Tibial nerve (tissue), 4 donors: ENCODE data around the gene FMN2. TPM values are rescaled to one million over a fixed set of nuclear protein-coding genes. Genes with fewer than 3 reads are reported as not detected.

Experiments used
- DNase-seq, 2 donors: peaks; one replicate each; pipeline ENCODE4 v3.0.0-alpha.2; 2019; ENCODE audit warnings: low spot score in 2 of 2
- H3K27ac ChIP-seq, 4 donors: fragments of 200-600 bp; sonication (generic) in 3 of 4; one replicate each; pipeline ENCODE4 v1.5.1; 2017 to 2019; ENCODE audit warnings: mild to moderate bottlenecking in 1 of 4
- H3K27me3 ChIP-seq, 2 donors: fragments of 200-600 bp; sonication (generic) in 1 of 2; one replicate each; pipeline versions ENCODE4 v1.5.1 to v1.6.0; 2017 to 2019
- H3K36me3 ChIP-seq, 3 donors: fragments of 200-600 bp; sonication (generic); one replicate each; pipeline ENCODE4 v1.5.1; 2018 to 2019
- H3K4me1 ChIP-seq, 4 donors: fragments of 200-600 bp; sonication (generic) in 3 of 4; one replicate each; pipeline ENCODE4 v1.5.1; 2017 to 2019
- H3K4me3 ChIP-seq, 4 donors: fragments of 200-600 bp; sonication (generic) in 3 of 4; one replicate each; pipeline ENCODE4 v1.5.1; 2017 to 2019; ENCODE audit warnings: mild to moderate bottlenecking in 1 of 4, moderate library complexity in 1 of 4
- H3K9me3 ChIP-seq, 4 donors: fragments of 200-600 bp; sonication (generic) in 3 of 4; one replicate each; pipeline ENCODE4 v1.5.1; 2017 to 2019
- CTCF ChIP-seq, 5 experiments: fragments of 200-600 bp in 3 of 5; fragments of 450-650 bp in 2 of 5; sonication (generic) in 3 of 5; IDR thresholded peaks; one replicate each; pipeline ENCODE4 v1.5.1; 2016 to 2019; ENCODE audit warnings: antibody characterized with exemption in 5 of 5, mild to moderate bottlenecking in 3 of 5, moderate library complexity in 2 of 5
- EP300 ChIP-seq, 2 donors: sonication (generic); formaldehyde crosslinking; IDR thresholded peaks; one replicate each; pipeline ENCODE4 v1.6.1; 2017; ENCODE audit warnings: antibody characterized with exemption in 2 of 2, mild to moderate bottlenecking in 1 of 2
- POLR2A ChIP-seq, 2 donors: fragments of 450-650 bp; IDR thresholded peaks; one replicate each; pipeline ENCODE4 v1.6.1; 2017; ENCODE audit warnings: antibody characterized with exemption in 2 of 2, mild to moderate bottlenecking in 2 of 2, moderate library complexity in 2 of 2
- WGBS, 2 donors: methylation state at CpG; one replicate each; pipeline ENCODE4 v1.1.5; 2018; 5-methylcytosine and 5-hydroxymethylcytosine counted together
- total RNA-seq, 4 donors: library from RNA; depleted of rRNA; stranded (reverse); fragments of >200 nt; gene quantifications; one replicate each; pipeline ENCODE4 v1.1.0, GENCODE V29; 2016

Gene FMN2
- total RNA-seq, 4 donors from 2014 or later, result 16.7 to 24.9 (median 24.4) TPM

GRCh38 chr1:240466509-240466908 is 374.8 kb downstream of the FMN2 start:
- H3K27me3 ChIP-seq, result no peaks in the 10 kb centered on the region
- no peaks in the 10 kb centered on the region for H3K4me1 ChIP-seq
- TF ChIP-seq CTCF (IDR thresholded peaks at IDR 0.05) (no peak), POLR2A (IDR thresholded peaks at IDR 0.05) (no peak), EP300 (IDR thresholded peaks at IDR 0.05) (no peak)
- DNase-seq, result no peak
- 94 to 95% methylated on average over 4 of the region's 4 CpGs for WGBS, 2 donors
- no peaks in the 10 kb centered on the region for H3K9me3 ChIP-seq
- no peak overlapping the region for H3K4me3 ChIP-seq
- no peaks in the 10 kb centered on the region for H3K36me3 ChIP-seq
- no peak overlapping the region for H3K27ac ChIP-seq

DNA sequence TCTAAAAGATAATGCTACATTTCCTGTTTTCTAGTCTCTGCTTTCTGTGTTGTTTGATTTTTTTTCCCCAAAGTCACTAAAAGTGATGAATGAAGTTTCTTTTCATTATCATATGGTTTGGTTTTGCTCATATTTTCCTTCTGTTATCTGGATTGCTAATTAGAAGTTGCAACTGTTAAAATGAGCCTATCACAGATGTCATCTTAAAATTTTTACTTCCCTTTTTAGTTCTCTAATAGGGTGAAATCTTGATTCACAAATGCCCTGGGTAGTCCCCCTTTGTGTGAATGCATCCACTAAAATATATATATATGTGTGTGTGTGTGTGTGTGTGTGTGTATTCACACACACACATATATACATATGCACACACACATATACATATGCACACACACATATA is 376.2 kb downstream of the FMN2 start:
- no peak overlapping the region for H3K27ac ChIP-seq
- no peak overlapping the region for H3K4me3 ChIP-seq
- H3K27me3 ChIP-seq, result no peaks in the 10 kb centered on the region
- no peak for TF ChIP-seq CTCF (IDR thresholded peaks at IDR 0.05)
- no peak for TF ChIP-seq EP300 (IDR thresholded peaks at IDR 0.05)
- no peak for TF ChIP-seq POLR2A (IDR thresholded peaks at IDR 0.05)
- no peaks in the 10 kb centered on the region for H3K36me3 ChIP-seq
- no peaks in the 10 kb centered on the region for H3K4me1 ChIP-seq
- no peaks in the 10 kb centered on the region for H3K9me3 ChIP-seq
- DNase-seq, result no peak

- Histone ChIP-seq H3K9me3 (no peaks in the 10 kb centered on the region), H3K4me1 (no peaks in the 10 kb centered on the region), H3K27ac (no peak overlapping the region), H3K4me3 (no peak overlapping the region), H3K27me3 (no peaks in the 10 kb centered on the region), H3K36me3 (no peaks in the 10 kb centered on the region)
- 56 to 58% methylated on average over 7 of the region's 7 CpGs for WGBS, 2 donors
- peak in 1 of 2 donors; percentile 11 for DNase-seq
- no peak for TF ChIP-seq CTCF (IDR thresholded peaks at IDR 0.05)
- peak in 1 of 2 donors; percentile 17 for TF ChIP-seq EP300 (IDR thresholded peaks at IDR 0.05)
These were observed 377.0 kb downstream of the FMN2 start for GRCh38 chr1:240468656-240469055.

GRCh38 chr1:240474133-240474614 is 382.5 kb downstream of the FMN2 start:
- Histone ChIP-seq H3K27ac (peak overlapping the region in 1 of 4 donors; percentile 37), H3K27me3 (no peaks in the 10 kb centered on the region), H3K4me3 (no peak overlapping the region), H3K36me3 (no peaks in the 10 kb centered on the region), H3K4me1 (no peaks in the 10 kb centered on the region), H3K9me3 (no peaks in the 10 kb centered on the region)
- 33 to 41% methylated on average over 5 of the region's 5 CpGs for WGBS, 2 donors
- TF ChIP-seq EP300 (IDR thresholded peaks at IDR 0.05) (no peak), CTCF (IDR thresholded peaks at IDR 0.05) (no peak), POLR2A (IDR thresholded peaks at IDR 0.05) (no peak)
- no peak for DNase-seq

- no peaks in the 10 kb centered on the region for H3K9me3 ChIP-seq
- H3K4me3 ChIP-seq, result no peak overlapping the region
- no peaks in the 10 kb centered on the region for H3K36me3 ChIP-seq
- no peak overlapping the region for H3K27ac ChIP-seq
- DNase-seq, result no peak
- H3K4me1 ChIP-seq, result no peaks in the 10 kb centered on the region
- TF ChIP-seq CTCF (IDR thresholded peaks at IDR 0.05) (no peak), POLR2A (IDR thresholded peaks at IDR 0.05) (no peak), EP300 (IDR thresholded peaks at IDR 0.05) (no peak)
- H3K27me3 ChIP-seq, result no peaks in the 10 kb centered on the region
- WGBS, 2 donors, result 89 to 90% methylated on average over 4 of the region's 4 CpGs
These were observed 384.1 kb downstream of the FMN2 start for GRCh38 chr1:240475832-240476231.
